SKM-1 treated with dmso at 0.1 percent for 144 hours (cell line): Measurements from ENCODE around the gene UFM1.
"Not testable (repeated sequence)": the region's sequence is repeated elsewhere in the genome, so short reads cannot be mapped to it uniquely, and the experiment has no call there.

Experiments used
- DNase-seq: peaks from one replicate; lab custom pipeline; 2025; ENCODE audit not compliant: unreplicated experiment; lab: John Stamatoyannopoulos, UW

Gene UFM1

DNA sequence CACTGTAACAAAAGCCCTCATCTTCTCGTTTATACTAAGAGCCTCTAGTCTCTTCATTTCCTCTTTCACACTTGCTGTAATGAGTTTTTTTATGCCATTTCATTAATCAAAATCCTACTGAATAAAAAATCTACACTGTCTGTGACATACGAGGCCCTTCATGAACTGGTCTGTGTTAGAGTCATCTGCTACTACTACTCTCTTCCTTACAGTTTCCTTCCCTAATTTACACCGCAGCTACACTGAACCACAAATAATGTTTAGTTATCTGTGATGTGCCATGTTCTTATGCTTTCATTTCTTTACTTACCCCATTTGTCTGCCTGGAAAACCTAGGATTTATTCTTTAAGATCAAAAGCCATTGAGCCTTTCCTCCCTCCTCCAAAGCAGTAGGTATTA is 16.0 kb downstream of the UFM1 start:
- no peak for DNase-seq

DNA sequence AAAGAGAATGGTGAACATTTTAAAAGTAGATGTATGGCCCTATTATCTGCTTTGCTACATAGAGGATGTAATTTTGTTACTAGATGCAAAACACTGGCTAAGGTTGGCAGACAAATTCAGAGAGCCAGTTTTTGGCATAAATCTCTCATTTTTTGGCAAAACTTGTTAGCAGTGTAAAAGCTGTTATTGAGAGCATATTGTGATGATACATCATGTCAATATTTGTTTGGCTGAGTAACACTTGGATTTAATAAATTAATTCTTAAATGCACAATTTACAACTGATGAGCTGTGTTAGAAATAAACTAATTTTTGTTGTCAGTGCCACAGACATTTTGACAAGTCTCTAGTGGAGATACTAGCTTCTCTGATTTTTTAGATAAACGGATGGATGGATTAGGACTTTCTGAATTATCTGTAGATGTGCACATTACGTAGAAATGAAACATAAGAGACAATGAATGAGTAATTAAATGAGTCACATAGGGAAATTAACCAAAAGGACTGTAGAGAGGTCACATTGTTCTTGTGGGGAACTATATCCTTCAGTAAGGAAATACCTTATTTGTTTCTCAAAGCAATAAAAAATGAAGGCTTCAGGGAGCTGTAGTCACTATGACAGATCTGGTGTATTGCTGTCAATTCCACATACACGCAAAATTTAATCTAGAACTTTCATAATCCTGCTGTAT is 17.4 kb downstream of the UFM1 start:
- DNase-seq: no peak

GRCh38 chr13:38369058-38369457 is 19.4 kb downstream of the UFM1 start:
- DNase-seq: no peak

DNA sequence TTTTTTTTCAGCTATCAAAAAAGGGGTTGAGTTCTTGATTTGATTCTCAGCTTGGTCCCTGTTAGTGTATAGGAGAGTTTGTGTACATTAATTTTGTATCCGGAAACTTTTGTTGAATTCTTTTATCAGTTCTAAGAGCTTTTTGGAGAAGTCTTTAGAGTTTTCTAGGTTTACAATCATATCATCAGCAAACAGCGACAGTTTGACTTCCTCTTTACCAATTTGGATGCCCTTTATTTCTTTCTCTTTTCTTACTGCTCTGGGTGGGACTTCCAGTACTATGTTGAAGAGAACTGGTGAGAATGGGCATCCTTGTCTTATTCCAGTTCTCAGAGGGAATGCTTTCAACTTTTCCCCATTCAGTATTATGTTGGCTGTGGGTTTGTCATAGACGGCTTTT is 20.4 kb downstream of the UFM1 start:
- DNase-seq: not testable (repeated sequence)

GRCh38 chr13:38372820-38373383 is 23.3 kb downstream of the UFM1 start:
- no peak for DNase-seq

DNA sequence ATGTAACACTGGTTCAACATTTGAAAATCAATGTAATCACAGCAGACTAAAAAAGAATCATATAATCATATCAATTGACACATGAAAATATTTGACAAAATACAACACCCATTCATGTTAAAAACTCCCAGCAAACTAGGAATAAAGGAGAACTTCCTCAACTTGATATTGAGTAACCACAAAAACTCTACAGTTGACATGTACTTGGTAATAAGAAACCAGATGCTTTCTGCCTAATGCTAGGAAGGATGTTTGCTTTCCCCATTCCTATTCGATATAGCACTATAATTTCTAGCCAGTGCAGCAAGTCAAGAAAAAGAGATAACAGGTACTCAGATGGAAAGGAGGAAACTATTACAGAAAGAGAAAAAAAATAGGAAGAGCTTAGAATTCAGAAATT is 26.9 kb downstream of the UFM1 start:
- peak; percentile 10 for DNase-seq

DNA sequence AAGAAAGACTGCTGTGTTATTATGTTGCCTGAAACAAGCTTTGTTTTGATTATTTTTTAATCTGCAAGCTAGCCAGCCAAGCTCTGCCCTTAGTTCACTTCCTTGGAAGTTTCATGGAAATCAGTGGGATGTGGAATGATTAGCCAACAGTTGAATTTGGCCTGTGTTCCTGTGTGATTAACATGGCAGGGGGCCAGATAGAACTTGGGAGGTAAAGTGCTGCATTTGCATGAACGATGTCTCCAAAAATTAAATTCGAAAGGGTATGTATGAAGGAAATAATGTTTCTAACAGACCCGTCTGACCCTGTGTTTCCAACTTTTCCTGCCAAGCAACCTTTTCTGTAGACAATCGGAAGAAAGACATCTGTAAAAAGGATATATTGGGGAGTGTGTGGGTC is 32.2 kb downstream of the UFM1 start:
- DNase-seq: no peak

GRCh38 chr13:38382946-38383345 is 33.3 kb downstream of the UFM1 start:
- DNase-seq: no peak

GRCh38 chr13:38384171-38384570 is 34.5 kb downstream of the UFM1 start:
- no peak for DNase-seq

DNA sequence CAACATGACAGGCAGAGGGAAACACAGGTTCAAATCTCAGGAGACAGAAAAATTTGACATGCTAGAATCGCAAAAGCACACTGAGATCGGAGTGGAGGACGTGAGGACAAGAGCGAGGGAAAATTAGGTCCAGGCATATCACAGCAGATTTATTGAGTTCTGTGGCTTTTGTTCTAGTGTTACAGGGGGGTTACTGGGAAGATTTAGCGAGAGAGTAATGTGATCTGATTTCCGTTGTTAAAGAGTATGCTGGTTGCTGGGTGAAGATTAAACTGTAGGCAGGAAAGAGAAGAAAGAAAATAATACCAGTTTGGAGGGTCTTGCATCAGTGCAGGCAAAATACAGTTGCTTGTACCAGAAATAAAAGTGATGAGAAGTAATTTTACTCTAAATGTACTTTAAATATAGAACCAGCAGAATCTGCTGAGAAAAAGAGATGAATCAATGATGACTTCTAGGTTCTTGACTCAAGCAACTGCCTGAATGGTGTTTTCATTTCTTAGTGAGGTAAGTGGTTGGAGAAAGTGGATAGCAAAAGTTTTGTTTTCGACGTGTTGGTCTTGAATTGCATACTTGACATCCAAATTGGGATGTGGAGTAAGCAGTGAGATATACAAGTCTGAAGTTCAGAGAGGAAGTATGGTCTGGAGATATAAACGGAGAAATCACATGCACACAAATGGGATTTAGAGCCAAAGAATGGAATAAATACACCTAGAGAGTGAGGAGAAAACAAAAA is 35.7 kb downstream of the UFM1 start:
- DNase-seq: no peak

GRCh38 chr13:38386421-38386820 is 36.8 kb downstream of the UFM1 start:
- no peak for DNase-seq

GRCh38 chr13:38391341-38391740 is 41.7 kb downstream of the UFM1 start:
- no peak for DNase-seq

DNA sequence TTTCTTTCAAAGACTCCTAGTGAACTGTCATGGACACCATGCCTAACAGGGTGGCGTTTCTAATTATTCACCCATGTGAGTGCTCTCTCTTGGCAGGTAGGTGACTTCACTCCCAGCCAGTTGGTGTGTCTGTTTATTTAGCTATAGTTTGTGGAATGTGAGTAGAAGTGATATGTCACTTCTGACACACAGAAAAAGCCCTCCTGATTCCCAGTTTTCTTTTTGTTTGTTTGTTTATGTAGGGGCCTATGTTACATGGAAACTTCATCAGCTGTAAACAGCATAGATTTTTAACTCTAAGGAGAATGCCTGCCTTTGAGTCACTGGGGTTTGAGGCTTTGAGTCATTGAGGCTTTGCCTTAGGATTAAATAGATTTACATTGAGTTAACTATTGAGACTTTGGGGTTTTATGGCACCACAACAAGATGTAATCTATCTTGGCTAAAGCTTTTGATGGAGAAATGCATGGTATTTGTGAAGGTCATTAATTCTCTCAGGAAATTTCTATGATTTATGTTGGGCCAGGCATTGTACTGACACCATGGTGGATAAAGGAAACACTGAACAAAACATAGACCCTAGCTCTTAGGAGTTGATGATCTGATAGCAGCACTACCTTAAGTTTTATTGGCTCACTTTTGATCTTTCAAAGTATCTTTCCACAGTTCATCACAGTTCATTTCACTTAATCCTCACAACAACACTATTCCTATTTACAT is 45.3 kb downstream of the UFM1 start:
- no peak for DNase-seq

GRCh38 chr13:38395497-38395788 is 45.8 kb downstream of the UFM1 start:
- DNase-seq: no peak

- peak; percentile 51 for DNase-seq
Observed at GRCh38 chr13:38398711-38399493, 49.3 kb downstream of the UFM1 start.

DNA sequence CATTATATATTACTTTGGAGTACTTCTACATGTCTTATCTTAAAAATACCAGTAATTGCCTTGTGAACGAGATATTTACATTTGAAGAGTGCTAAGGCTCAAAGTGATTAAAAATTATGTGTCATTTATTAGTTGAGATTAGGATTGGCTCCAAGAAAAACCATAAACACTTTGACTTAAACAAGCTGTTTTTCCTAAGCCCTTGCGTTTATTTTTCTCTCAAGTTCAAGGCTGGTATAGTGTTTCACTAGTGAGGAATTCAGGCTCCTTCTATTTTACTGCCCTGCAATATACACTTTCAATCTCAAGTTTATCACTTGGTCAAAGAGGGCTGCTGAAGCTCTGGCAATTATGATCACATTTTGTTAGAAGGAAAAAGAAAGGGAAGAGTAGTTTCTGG is 49.9 kb downstream of the UFM1 start:
- peak; percentile 4 for DNase-seq

- no peak for DNase-seq
Observed at GRCh38 chr13:38401276-38401675, 51.6 kb downstream of the UFM1 start.

- no peak for DNase-seq
Observed at GRCh38 chr13:38405216-38405615, 55.6 kb downstream of the UFM1 start.

DNA sequence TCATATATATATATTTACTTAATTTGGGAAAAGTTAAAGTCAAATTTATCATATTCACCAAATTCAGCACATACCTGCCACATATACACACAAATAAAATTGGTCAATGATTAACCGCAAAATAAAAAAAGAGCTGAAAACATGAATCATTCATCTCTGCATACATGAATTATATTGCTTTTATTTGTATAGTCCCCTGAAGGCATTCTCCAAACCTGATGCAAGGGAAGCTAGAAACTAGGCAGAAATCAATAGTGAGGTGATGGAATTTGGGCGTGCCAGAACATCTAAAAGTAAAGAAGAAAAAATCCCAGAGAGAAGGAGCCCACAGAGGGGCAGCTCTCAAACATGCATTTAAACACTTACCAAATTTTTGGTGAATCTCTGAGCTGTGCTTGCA is 60.1 kb downstream of the UFM1 start:
- DNase-seq: no peak

- no peak for DNase-seq
Observed at GRCh38 chr13:38412266-38412665, 62.6 kb downstream of the UFM1 start.
